Stomach (tissue), 4 donors: ENCODE measurements around the gene CHAF1B.

Source experiments
- CTCF ChIP-seq, 7 experiments: fragments of 450-650 bp in 4 of 7; fragments of 200-600 bp in 3 of 7; sonication (generic) in 3 of 7; IDR thresholded peaks; one replicate each; pipeline ENCODE4 v1.5.1; 2016 to 2019; ENCODE audit warnings: antibody characterized with exemption in 7 of 7, control low read depth in 2 of 7, mild to moderate bottlenecking in 1 of 7
- POLR2A ChIP-seq, 4 donors: fragments of 450-650 bp; IDR thresholded peaks; one replicate each; pipeline ENCODE4 v1.6.1; 2016; ENCODE audit warnings: antibody characterized with exemption in 4 of 4, control low read depth in 2 of 4, mild to moderate bottlenecking in 1 of 4, moderate library complexity in 1 of 4

GRCh38 chr21:36388096-36388495 is 2.9 kb downstream of the CHAF1B start:
- TF ChIP-seq POLR2A (IDR thresholded peaks at IDR 0.05) (no peak), CTCF (IDR thresholded peaks at IDR 0.05) (no peak)
